ENCODE data around the gene CRY2. TPM values are rescaled to one million over a fixed set of nuclear protein-coding genes. Genes with fewer than 3 reads are reported as not detected.

Gene CRY2
- total RNA-seq, 1 donor from 2014 or later: 10.8 TPM

DNA sequence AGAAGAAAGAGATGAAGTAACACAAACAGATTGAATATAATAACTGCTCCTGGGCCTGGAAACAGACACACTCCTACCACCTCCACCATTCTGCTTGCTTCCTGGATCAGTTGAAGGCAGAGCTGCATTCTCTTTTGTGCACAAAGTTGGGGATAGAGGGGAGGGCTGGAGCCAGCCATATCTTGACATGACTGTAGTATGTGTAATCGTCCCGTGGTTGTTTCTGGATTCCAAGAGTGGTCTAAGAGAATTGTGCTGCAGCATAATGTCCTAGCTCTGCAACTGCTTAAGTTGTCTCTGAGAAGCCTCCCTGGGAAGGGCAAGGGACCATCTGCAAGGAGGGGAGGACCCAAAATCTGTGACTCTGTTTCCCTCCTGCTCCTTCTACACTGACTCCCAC lies 3.2 kb downstream of the CRY2 start:
- TF ChIP-seq, protein P1, sequence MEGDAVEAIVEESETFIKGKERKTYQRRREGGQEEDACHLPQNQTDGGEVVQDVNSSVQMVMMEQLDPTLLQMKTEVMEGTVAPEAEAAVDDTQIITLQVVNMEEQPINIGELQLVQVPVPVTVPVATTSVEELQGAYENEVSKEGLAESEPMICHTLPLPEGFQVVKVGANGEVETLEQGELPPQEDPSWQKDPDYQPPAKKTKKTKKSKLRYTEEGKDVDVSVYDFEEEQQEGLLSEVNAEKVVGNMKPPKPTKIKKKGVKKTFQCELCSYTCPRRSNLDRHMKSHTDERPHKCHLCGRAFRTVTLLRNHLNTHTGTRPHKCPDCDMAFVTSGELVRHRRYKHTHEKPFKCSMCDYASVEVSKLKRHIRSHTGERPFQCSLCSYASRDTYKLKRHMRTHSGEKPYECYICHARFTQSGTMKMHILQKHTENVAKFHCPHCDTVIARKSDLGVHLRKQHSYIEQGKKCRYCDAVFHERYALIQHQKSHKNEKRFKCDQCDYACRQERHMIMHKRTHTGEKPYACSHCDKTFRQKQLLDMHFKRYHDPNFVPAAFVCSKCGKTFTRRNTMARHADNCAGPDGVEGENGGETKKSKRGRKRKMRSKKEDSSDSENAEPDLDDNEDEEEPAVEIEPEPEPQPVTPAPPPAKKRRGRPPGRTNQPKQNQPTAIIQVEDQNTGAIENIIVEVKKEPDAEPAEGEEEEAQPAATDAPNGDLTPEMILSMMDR (IDR thresholded peaks at IDR 0.05; ENCODE audit: insufficient read depth, low read length, severe bottlenecking): no peak
- H3K4me3 ChIP-seq (ENCODE audit: low read depth, low read length): no peak overlapping the region
- peaks cover 3% of the 10 kb centered on the region for H3K36me3 ChIP-seq (ENCODE audit: control insufficient read depth, insufficient read depth, low read length)
- DNase-seq (ENCODE audit: low read depth): no peak
- no peak for FAIRE-seq
- no peaks in the 10 kb centered on the region for H3K27me3 ChIP-seq (ENCODE audit: control insufficient read depth, insufficient read depth, low read length)

DNA sequence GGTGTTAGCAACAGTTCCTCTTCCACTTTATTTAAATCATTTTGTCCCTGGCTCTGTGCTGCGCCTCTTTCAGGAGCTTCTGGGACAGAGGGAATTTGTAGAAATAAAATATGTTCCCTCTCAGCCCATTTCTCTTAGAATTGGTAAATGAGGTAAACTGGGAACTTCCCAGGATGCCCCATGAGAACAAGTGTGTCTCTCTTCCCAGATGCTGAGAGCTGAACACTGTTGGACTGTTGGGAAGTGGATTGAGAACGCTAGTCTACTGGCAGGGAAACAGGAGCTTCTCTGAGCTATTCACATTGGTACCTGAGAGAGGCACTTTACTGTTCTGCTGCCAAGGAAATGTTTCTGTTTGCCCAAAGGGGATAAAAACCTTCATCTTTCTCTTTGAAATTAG lies 4.0 kb downstream of the CRY2 start:
- Histone ChIP-seq H3K4me3 (ENCODE audit: low read depth, low read length) (no peak overlapping the region), H3K27me3 (ENCODE audit: control insufficient read depth, insufficient read depth, low read length) (no peaks in the 10 kb centered on the region), H3K36me3 (ENCODE audit: control insufficient read depth, insufficient read depth, low read length) (peaks cover 3% of the 10 kb centered on the region)
- no peak for FAIRE-seq
- DNase-seq (ENCODE audit: low read depth): no peak
- TF ChIP-seq, protein P1 (IDR thresholded peaks at IDR 0.05; ENCODE audit: insufficient read depth, low read length, severe bottlenecking): no peak

DNA sequence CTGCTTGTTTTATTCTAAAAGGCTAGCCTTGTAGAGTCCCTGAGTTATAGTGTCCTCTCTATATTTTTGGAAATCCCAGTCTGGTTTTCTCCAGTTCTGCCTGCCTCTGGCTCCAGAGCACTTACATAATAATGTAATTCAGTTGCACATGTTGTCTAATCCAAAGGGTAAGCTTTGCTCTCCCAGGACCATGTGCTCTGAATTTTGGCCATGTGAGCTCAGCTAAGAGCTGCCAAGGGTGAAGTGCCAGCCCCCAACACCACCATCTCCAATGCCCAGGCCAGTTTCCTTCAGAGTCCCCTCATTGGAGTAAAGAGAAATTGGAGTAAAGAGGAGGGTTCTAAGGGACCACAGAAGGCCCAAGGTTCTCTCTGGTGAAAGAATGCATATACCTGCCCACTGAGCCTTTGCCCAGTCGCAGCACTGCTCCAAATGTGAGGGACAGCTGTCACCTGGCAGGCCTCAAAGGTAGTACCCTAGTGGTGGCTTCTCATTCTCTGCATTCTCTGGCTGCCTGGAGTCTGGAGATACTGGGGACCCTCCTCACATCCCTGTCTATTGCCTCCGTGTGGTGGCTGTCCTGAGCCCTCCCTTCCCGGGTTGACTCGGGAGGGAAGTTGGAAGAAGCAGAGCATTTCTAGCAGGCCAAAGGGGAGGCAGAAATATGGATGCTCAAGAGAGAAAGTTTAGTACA lies 4.9 kb downstream of the CRY2 start:
- TF ChIP-seq, protein P1 (IDR thresholded peaks at IDR 0.05; ENCODE audit: insufficient read depth, low read length, severe bottlenecking): no peak
- FAIRE-seq: no peak
- no peak for DNase-seq (ENCODE audit: low read depth)
- no peak overlapping the region for H3K4me3 ChIP-seq (ENCODE audit: low read depth, low read length)
- H3K27me3 ChIP-seq (ENCODE audit: control insufficient read depth, insufficient read depth, low read length): no peaks in the 10 kb centered on the region
- H3K36me3 ChIP-seq (ENCODE audit: control insufficient read depth, insufficient read depth, low read length): peaks cover 3% of the 10 kb centered on the region

DNA sequence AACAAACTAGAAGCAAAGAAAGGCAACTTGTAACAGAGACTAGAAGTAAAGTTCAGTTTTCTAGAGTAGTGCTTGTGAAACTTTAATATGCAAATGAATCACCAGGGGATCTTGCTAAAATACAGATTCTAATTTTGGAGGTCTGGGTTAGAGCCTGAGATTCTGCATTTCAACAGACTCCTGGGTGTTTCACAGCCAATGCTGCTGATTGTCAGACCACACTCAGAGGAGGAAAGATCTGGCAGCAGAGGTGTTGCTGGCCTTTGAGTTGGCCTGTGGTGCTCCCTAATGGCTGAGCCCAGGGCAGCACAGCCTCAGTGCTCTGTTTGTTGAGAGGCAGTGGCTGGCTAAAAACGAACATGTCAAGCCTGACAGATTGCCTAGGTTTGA lies 5.4 kb downstream of the CRY2 start:
- TF ChIP-seq, protein P1 (IDR thresholded peaks at IDR 0.05; ENCODE audit: insufficient read depth, low read length, severe bottlenecking): no peak
- FAIRE-seq: no peak
- H3K36me3 ChIP-seq (ENCODE audit: control insufficient read depth, insufficient read depth, low read length): peaks cover 3% of the 10 kb centered on the region
- no peak overlapping the region for H3K4me3 ChIP-seq (ENCODE audit: low read depth, low read length)
- DNase-seq (ENCODE audit: low read depth): no peak
- H3K27me3 ChIP-seq (ENCODE audit: control insufficient read depth, insufficient read depth, low read length): no peaks in the 10 kb centered on the region

DNA sequence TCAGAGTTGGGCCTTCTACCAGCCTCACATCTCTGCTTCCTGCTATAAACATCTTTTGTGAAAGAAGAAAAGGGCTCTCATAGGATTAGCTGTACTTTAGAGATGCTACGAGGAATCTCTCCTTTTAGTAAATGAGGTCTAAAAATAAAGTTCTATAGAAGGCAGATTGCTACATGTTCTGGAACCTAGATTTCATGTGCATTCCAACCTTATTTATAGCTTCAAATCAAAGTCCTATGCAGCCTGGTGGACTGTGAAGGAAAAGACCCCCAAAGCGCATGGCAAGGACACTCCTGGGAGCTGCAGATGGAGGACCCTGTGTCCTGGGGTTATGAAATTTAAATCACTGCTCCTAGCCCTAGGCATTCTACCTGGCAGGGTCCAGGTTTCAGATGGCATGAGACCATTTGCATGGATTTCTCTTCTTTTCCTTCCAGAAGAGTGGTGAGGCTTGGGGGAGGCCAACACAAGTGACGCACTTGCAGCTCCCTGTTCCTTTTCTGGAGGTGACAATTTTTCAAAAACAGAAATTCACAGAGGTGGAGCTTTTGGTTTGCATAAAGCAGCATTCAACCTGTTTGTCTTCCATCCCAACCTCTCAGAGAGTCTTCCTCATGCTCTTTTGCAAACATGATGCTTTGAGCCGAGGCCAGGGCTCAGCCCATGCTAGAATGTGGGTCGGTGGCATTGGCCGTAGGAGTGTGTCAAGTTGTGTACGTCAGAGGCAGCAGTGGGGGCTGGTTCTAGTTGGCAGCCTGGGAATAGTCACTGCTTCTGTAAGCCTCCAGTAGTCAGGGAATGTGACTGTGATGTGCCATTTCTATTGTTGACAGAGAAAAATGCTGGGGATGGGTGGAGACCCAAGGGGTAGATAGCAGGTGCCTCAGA lies 6.3 kb downstream of the CRY2 start:
- no peak for DNase-seq (ENCODE audit: low read depth)
- Histone ChIP-seq H3K36me3 (ENCODE audit: control insufficient read depth, insufficient read depth, low read length) (peaks cover 4% of the 10 kb centered on the region), H3K27me3 (ENCODE audit: control insufficient read depth, insufficient read depth, low read length) (no peaks in the 10 kb centered on the region), H3K4me3 (ENCODE audit: low read depth, low read length) (no peak overlapping the region)
- TF ChIP-seq, protein P1 (IDR thresholded peaks at IDR 0.05; ENCODE audit: insufficient read depth, low read length, severe bottlenecking): no peak
- no peak for FAIRE-seq

Data from bronchial epithelial cell (primary cell).